WTC11 (cell line): ENCODE measurements around the gene AMBRA1. TPM values are rescaled to one million over a fixed set of nuclear protein-coding genes. Genes with fewer than 3 reads are reported as not detected.

Experiments
- ATAC-seq: fragments of 200-7000 bp; cut with Tn5 transposase; 2 replicates; pipeline ENCODE4 v1.10.0; 2021; ENCODE audit warnings: mild to moderate bottlenecking, moderate library complexity
- CTCF ChIA-PET: fragments of 300-600 bp; sonication (Branson Sonifier 250); formaldehyde crosslinking; loops from one replicate; lab custom pipeline; 2021; ENCODE audit warnings: antibody characterized with exemption; lab: Charles Lee
- POLR2A ChIA-PET: fragments of 350-600 bp; sonication (Branson Sonifier 250); formaldehyde crosslinking; loops from one replicate; lab custom pipeline; 2021; ENCODE audit warnings: antibody characterized with exemption; lab: Charles Lee
- DNase-seq: peaks from one replicate; pipeline ENCODE4 v3.0.0; 2021; ENCODE audit warnings: low spot score
- H3K27ac Mint-ChIP-seq: 2 replicates; pipeline ENCODE4 v1.8.0; 2021; ENCODE audit warnings: mixed read lengths
- H3K27me3 Mint-ChIP-seq: 2 replicates; pipeline ENCODE4 v1.8.0; 2021; ENCODE audit warnings: low read depth, mild to moderate bottlenecking, moderate library complexity, mixed read lengths
- H3K36me3 Mint-ChIP-seq: 2 replicates; pipeline ENCODE4 v1.8.0; 2021; ENCODE audit warnings: mixed read lengths
- H3K4me1 Mint-ChIP-seq: 2 replicates; pipeline ENCODE4 v1.8.0; 2022; ENCODE audit warnings: mixed read lengths
- H3K4me3 Mint-ChIP-seq: 2 replicates; pipeline ENCODE4 v1.8.0; 2021; ENCODE audit warnings: mild to moderate bottlenecking, moderate library complexity, mixed read lengths
- H3K9me3 Mint-ChIP-seq: 2 replicates; pipeline ENCODE4 v1.8.0; 2021; ENCODE audit warnings: mixed read lengths
- EMX1 ChIP-seq: fragments of 250-450 bp; sonication (Bioruptor Pico); IDR thresholded peaks from 2 replicates; pipeline ENCODE4 v1.8.0; 2021; ENCODE audit warnings: mild to moderate bottlenecking
- ESRRA ChIP-seq: sonication (generic); formaldehyde crosslinking; IDR thresholded peaks from 2 replicates; pipeline ENCODE4 v1.8.1; 2022; ENCODE audit warnings: mild to moderate bottlenecking, missing genetic modification reagents, borderline replicate concordance
- MYBL2 ChIP-seq: sonication (generic); formaldehyde crosslinking; IDR thresholded peaks from 2 replicates; pipeline ENCODE4 v1.8.1; 2023; ENCODE audit warnings: mild to moderate bottlenecking, moderate library complexity, missing genetic modification reagents
- NFYB ChIP-seq: sonication (generic); formaldehyde crosslinking; conservative IDR thresholded peaks from 2 replicates; pipeline ENCODE4 v1.8.0; 2022; ENCODE audit warnings: low read depth, missing genetic modification reagents
- NR2C2 ChIP-seq: sonication (generic); formaldehyde crosslinking; IDR thresholded peaks from 2 replicates; pipeline ENCODE4 v1.8.0; 2022; ENCODE audit warnings: mild to moderate bottlenecking, missing genetic modification reagents
- NR3C1 ChIP-seq: sonication (generic); formaldehyde crosslinking; conservative IDR thresholded peaks from 2 replicates; pipeline ENCODE4 v1.8.1; 2023; ENCODE audit warnings: low read depth, mild to moderate bottlenecking, missing genetic modification reagents
- OVOL2 ChIP-seq: fragments of 250-450 bp; sonication (Bioruptor Pico); IDR thresholded peaks from 2 replicates; pipeline ENCODE4 v1.9.0; 2021; ENCODE audit warnings: mild to moderate bottlenecking, borderline replicate concordance
- SMAD3 ChIP-seq: sonication (generic); formaldehyde crosslinking; IDR thresholded peaks from 2 replicates; pipeline ENCODE4 v1.8.0; 2022; ENCODE audit warnings: missing genetic modification reagents, mild to moderate bottlenecking, borderline replicate concordance
- TCF7 ChIP-seq: sonication (generic); formaldehyde crosslinking; IDR thresholded peaks from 2 replicates; pipeline ENCODE4 v1.8.0; 2022; ENCODE audit warnings: mild to moderate bottlenecking, low read depth, missing genetic modification reagents, moderate library complexity
- ZNF263 ChIP-seq: sonication (generic); formaldehyde crosslinking; IDR thresholded peaks from 2 replicates; pipeline ENCODE4 v1.8.1; 2022; ENCODE audit warnings: low read depth, mild to moderate bottlenecking, moderate library complexity, missing genetic modification reagents
- ZNF416 ChIP-seq: fragments of 250-450 bp; sonication (Bioruptor Pico); IDR thresholded peaks from 2 replicates; pipeline ENCODE4 v1.9.0; 2021; ENCODE audit warnings: mild to moderate bottlenecking, inconsistent platforms
- total RNA-seq: library from RNA; stranded (reverse); gene quantifications from 3 replicates; pipeline ENCODE4 v1.2.3, GENCODE V29; 2021
- TF ChIP-seq, protein P1 (sequence below): sonication (generic); formaldehyde crosslinking; conservative IDR thresholded peaks from 2 replicates; pipeline ENCODE4 v1.8.1; 2022; ENCODE audit warnings: mild to moderate bottlenecking, missing genetic modification reagents
- TF ChIP-seq, protein P2 (sequence below): sonication (generic); formaldehyde crosslinking; conservative IDR thresholded peaks from 2 replicates; pipeline ENCODE4 v1.8.1; 2023; ENCODE audit warnings: mild to moderate bottlenecking, low read depth, missing genetic modification reagents, moderate library complexity
- TF ChIP-seq, protein P3 (sequence below): fragments of 250-450 bp; sonication (Bioruptor Pico); IDR thresholded peaks from 2 replicates; pipeline ENCODE4 v1.9.0; 2021; ENCODE audit warnings: mild to moderate bottlenecking
- TF ChIP-seq, protein P4 (sequence below): sonication (generic); formaldehyde crosslinking; IDR thresholded peaks from 2 replicates; pipeline ENCODE4 v1.8.0; 2022; ENCODE audit warnings: mild to moderate bottlenecking, missing genetic modification reagents
- TF ChIP-seq, protein P5 (sequence below): fragments of 200-600 bp; IDR thresholded peaks from 2 replicates; pipeline ENCODE4 v1.8.0; 2022; ENCODE audit warnings: antibody characterized with exemption

The AMBRA1 gene
- total RNA-seq, 1 experiment from 2014 or later, result 35.0 TPM

DNA sequence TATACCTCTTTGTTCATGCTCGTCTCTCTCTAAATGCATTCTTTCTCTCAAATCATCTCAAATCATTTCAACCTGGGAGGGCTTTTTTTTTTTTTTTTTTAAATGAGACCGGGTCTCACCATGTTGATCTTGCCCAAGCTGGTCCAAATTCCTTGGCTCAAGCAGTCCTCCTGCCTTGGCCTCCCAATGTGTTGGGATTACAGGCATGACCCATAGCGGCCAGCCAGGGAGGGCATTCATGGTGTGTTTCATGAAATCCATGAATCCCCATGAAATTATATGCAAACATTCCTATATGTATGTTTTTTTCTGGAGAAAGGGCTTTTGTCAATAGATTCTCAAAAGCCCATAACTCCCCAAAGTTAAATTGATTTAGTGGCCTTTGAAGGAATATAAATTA lies 49.7 kb upstream of the AMBRA1 start:
- H3K4me3 Mint-ChIP-seq, result no peak overlapping the region
- CTCF ChIA-PET, result interaction anchor here (1.3 kb wide), 1 partner anchor 255 kb away, joined by 3 read pairs; no protein-coding TSS in a partner anchor
- TF ChIP-seq ZNF416 (CRISPR knock-in tag) (no peak), ESRRA (CRISPR knock-in tag) (no peak), MYBL2 (CRISPR knock-in tag) (no peak)
- TF ChIP-seq, protein P1, sequence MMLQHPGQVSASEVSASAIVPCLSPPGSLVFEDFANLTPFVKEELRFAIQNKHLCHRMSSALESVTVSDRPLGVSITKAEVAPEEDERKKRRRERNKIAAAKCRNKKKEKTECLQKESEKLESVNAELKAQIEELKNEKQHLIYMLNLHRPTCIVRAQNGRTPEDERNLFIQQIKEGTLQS (CRISPR knock-in tag), result no peak
- POLR2A ChIA-PET, result interaction anchor here (0.6 kb wide), 1 partner anchor 47 kb away, joined by 3 read pairs; no protein-coding TSS in a partner anchor
- ATAC-seq (no peak), DNase-seq (no peak)
- peaks cover 31% of the 10 kb centered on the region for H3K36me3 Mint-ChIP-seq
- H3K27ac Mint-ChIP-seq, result no peak overlapping the region
- H3K4me1 Mint-ChIP-seq, result no peaks in the 10 kb centered on the region
- no peaks in the 10 kb centered on the region for H3K27me3 Mint-ChIP-seq
- peaks cover 12% of the 10 kb centered on the region for H3K9me3 Mint-ChIP-seq

DNA sequence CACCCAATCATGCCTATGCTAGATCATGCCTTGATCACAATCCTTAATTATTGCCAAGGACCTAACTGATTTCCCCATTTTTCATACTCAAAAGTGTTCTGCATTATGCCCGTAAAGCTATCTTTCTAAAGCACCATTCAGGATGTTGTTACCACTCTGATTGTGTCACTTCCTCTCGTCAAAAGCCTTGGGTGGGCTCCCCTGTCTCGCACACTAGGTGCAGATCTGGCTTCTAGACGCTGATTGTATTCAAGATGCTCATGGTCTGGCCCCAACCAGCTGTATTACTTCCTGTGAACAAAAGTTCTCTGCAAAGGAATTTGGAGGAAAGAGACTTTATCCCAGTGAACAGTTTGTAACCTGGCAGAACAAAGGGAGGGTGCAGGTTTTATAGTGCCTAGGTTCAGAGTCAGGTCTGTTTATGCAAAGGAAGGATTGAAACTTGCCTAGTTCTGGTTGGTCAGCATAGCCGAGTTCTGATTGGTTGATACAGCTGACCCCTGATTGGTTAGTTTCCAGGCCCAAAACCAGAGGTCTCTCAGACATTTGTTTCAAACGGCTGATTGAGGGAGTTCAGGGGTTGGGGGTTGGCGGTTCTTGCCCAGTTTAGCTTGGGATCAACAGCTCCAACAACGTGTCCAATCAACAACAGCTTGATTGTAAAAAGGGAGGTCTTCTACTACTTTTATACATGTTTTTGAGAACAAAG lies 49.0 kb upstream of the AMBRA1 start:
- Mint-ChIP-seq H3K9me3 (peaks cover 12% of the 10 kb centered on the region), H3K4me3 (no peak overlapping the region), H3K27me3 (no peaks in the 10 kb centered on the region), H3K27ac (no peak overlapping the region), H3K4me1 (no peaks in the 10 kb centered on the region), H3K36me3 (peaks cover 33% of the 10 kb centered on the region)
- ATAC-seq (no peak), DNase-seq (no peak)
- CTCF ChIA-PET, result interaction anchor here (1.3 kb wide), 1 partner anchor 254 kb away, joined by 3 read pairs; no protein-coding TSS in a partner anchor
- POLR2A ChIA-PET, result no interaction called here
- 0 out of 2 replicates have a peak, but pooled peaks have one; percentile 26 for TF ChIP-seq NFYB (CRISPR knock-in tag)
- TF ChIP-seq ZNF416 (CRISPR knock-in tag), result no peak
- TF ChIP-seq, all 79 proteins: peak for 1

DNA sequence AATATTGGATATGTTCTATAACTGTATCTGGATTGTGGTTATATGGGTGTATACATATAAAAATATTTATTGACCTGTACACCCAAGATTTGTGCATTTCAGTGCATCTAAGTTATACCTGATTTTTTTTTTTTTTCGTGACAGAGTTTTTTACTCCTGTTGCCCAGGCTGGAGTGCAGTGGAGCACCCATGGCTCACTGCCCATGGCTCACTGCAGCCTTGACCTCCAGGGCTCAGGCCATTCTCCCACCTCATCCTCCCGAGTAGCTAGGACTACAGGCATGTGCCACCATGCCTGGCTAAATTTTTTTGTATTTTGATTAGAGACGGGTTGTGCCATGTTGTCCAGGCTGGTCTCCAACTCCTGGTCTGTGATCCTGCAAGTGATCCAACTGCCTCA lies 47.8 kb upstream of the AMBRA1 start:
- DNase-seq (no peak), ATAC-seq (no peak)
- Mint-ChIP-seq H3K4me1 (no peaks in the 10 kb centered on the region), H3K36me3 (peaks cover 28% of the 10 kb centered on the region), H3K4me3 (no peak overlapping the region), H3K27me3 (no peaks in the 10 kb centered on the region), H3K9me3 (peaks cover 12% of the 10 kb centered on the region), H3K27ac (no peak overlapping the region)
- TF ChIP-seq, protein P2, sequence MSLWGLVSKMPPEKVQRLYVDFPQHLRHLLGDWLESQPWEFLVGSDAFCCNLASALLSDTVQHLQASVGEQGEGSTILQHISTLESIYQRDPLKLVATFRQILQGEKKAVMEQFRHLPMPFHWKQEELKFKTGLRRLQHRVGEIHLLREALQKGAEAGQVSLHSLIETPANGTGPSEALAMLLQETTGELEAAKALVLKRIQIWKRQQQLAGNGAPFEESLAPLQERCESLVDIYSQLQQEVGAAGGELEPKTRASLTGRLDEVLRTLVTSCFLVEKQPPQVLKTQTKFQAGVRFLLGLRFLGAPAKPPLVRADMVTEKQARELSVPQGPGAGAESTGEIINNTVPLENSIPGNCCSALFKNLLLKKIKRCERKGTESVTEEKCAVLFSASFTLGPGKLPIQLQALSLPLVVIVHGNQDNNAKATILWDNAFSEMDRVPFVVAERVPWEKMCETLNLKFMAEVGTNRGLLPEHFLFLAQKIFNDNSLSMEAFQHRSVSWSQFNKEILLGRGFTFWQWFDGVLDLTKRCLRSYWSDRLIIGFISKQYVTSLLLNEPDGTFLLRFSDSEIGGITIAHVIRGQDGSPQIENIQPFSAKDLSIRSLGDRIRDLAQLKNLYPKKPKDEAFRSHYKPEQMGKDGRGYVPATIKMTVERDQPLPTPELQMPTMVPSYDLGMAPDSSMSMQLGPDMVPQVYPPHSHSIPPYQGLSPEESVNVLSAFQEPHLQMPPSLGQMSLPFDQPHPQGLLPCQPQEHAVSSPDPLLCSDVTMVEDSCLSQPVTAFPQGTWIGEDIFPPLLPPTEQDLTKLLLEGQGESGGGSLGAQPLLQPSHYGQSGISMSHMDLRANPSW (CRISPR knock-in tag), result no peak
- TF ChIP-seq, protein P3, sequence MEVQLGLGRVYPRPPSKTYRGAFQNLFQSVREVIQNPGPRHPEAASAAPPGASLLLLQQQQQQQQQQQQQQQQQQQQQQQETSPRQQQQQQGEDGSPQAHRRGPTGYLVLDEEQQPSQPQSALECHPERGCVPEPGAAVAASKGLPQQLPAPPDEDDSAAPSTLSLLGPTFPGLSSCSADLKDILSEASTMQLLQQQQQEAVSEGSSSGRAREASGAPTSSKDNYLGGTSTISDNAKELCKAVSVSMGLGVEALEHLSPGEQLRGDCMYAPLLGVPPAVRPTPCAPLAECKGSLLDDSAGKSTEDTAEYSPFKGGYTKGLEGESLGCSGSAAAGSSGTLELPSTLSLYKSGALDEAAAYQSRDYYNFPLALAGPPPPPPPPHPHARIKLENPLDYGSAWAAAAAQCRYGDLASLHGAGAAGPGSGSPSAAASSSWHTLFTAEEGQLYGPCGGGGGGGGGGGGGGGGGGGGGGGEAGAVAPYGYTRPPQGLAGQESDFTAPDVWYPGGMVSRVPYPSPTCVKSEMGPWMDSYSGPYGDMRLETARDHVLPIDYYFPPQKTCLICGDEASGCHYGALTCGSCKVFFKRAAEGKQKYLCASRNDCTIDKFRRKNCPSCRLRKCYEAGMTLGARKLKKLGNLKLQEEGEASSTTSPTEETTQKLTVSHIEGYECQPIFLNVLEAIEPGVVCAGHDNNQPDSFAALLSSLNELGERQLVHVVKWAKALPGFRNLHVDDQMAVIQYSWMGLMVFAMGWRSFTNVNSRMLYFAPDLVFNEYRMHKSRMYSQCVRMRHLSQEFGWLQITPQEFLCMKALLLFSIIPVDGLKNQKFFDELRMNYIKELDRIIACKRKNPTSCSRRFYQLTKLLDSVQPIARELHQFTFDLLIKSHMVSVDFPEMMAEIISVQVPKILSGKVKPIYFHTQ (CRISPR knock-in tag), result no peak
- no peak for TF ChIP-seq NR2C2 (CRISPR knock-in tag)
- TF ChIP-seq NR3C1 (CRISPR knock-in tag), result no peak
- TF ChIP-seq EMX1, result no peak
- POLR2A ChIA-PET, result no interaction called here
- CTCF ChIA-PET, result no interaction called here

DNA sequence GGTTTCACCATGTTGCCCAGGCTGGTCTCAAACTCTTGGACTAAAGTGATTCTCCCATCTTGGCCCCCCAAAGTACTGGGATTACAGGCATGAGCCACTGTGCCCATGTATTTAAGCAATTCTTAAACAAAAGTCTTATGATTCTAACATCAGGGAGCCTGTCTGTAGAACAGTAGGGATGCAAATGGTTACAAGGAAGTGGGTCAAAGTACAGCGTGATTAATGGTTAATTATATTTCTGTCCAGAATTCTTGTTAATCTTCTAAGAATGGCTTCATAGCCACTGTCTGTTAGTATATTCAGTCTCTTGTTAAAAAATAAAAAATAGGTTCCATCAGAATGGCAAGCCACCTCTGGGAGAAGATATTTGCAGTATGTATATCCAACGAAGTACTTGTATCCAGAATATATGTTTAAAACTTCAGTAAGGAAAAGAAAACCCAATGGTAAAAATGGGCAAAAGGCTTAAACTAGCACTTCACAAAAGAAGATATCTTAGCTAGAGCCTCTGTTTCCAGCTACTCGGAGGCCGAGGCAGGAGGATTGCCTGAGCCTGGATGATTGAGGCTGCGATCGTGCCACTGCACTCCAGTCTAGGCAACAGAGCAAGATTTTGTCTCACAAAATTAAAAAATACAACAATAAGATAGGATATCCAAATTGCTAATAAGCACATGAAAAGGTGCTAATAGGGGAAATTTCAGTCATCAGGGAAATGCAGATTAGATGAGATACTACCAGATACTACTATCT lies 46.4 kb upstream of the AMBRA1 start:
- ChIA-PET POLR2A (no interaction called here), CTCF (interaction anchor here (0.5 kb wide), 1 partner anchor 273 kb away, joined by 3 read pairs; no protein-coding TSS in a partner anchor)
- DNase-seq, result no peak
- Mint-ChIP-seq H3K27ac (no peak overlapping the region), H3K4me1 (no peaks in the 10 kb centered on the region), H3K36me3 (peaks cover 19% of the 10 kb centered on the region), H3K4me3 (no peak overlapping the region), H3K27me3 (no peaks in the 10 kb centered on the region), H3K9me3 (peaks cover 12% of the 10 kb centered on the region)
- no peak for ATAC-seq
- no peak for TF ChIP-seq TCF7 (CRISPR knock-in tag)
- TF ChIP-seq OVOL2, result no peak
- no peak for TF ChIP-seq NR3C1 (CRISPR knock-in tag)
- TF ChIP-seq NFYB (CRISPR knock-in tag), result no peak
- TF ChIP-seq ZNF263 (CRISPR knock-in tag), result no peak
- no peak for TF ChIP-seq SMAD3 (CRISPR knock-in tag)
- TF ChIP-seq, protein P4, sequence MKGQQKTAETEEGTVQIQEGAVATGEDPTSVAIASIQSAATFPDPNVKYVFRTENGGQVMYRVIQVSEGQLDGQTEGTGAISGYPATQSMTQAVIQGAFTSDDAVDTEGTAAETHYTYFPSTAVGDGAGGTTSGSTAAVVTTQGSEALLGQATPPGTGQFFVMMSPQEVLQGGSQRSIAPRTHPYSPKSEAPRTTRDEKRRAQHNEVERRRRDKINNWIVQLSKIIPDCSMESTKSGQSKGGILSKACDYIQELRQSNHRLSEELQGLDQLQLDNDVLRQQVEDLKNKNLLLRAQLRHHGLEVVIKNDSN (CRISPR knock-in tag), result no peak
- TF ChIP-seq, protein P5, sequence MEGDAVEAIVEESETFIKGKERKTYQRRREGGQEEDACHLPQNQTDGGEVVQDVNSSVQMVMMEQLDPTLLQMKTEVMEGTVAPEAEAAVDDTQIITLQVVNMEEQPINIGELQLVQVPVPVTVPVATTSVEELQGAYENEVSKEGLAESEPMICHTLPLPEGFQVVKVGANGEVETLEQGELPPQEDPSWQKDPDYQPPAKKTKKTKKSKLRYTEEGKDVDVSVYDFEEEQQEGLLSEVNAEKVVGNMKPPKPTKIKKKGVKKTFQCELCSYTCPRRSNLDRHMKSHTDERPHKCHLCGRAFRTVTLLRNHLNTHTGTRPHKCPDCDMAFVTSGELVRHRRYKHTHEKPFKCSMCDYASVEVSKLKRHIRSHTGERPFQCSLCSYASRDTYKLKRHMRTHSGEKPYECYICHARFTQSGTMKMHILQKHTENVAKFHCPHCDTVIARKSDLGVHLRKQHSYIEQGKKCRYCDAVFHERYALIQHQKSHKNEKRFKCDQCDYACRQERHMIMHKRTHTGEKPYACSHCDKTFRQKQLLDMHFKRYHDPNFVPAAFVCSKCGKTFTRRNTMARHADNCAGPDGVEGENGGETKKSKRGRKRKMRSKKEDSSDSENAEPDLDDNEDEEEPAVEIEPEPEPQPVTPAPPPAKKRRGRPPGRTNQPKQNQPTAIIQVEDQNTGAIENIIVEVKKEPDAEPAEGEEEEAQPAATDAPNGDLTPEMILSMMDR, result no peak
